Panc1 (cell line): Measurements from ENCODE around the gene OGFRL1. TPM values are rescaled to one million over a fixed set of nuclear protein-coding genes. Genes with fewer than 3 reads are reported as not detected.

Experiments
- ATAC-seq: fragments of 200-7000 bp; cut with Tn5 transposase; 2 replicates; pipeline ENCODE4 v1.9.1; 2020; ENCODE audit warnings: mild to moderate bottlenecking, moderate library complexity
- BruUV-seq: library from RNA; stranded (reverse); fragments of 400-500 nt; replicated peaks from 2 replicates; lab custom pipeline; 2021; lab: Mats Ljungman, UMichigan
- CTCF ChIA-PET: fragments of 300-600 bp; sonication (Branson Sonifier 250); formaldehyde crosslinking; loops from one replicate; lab custom pipeline; 2022; ENCODE audit warnings: antibody characterized with exemption; lab: Charles Lee
- POLR2A ChIA-PET: fragments of 300-600 bp; sonication (Branson Sonifier 250); formaldehyde crosslinking; loops from one replicate; lab custom pipeline; 2022; ENCODE audit warnings: antibody characterized with exemption; lab: Charles Lee
- DNase-seq: peaks from one replicate; pipeline ENCODE4 v3.0.0-alpha.2; 2010; ENCODE audit warnings: low read depth, low spot score
- H3K27ac ChIP-seq: 2 replicates; pipeline ENCODE4 v1.5.1; 2011; ENCODE audit warnings: mild to moderate bottlenecking, low read length, inconsistent platforms
- H3K27me3 ChIP-seq: fragments of 200-500 bp; sonication (Bioruptor generic); 2 replicates; pipeline ENCODE4 v1.6.0; 2014; ENCODE audit warnings: low read length, inconsistent platforms; ENCODE audit not compliant: control insufficient read depth, insufficient read depth
- H3K36me3 ChIP-seq: fragments of 200-500 bp; sonication (Bioruptor generic); 2 replicates; pipeline ENCODE4 v1.5.1; 2014; ENCODE audit warnings: inconsistent platforms, mild to moderate bottlenecking, low read length, moderate library complexity; ENCODE audit not compliant: control insufficient read depth, insufficient read depth
- H3K4me1 ChIP-seq: 2 replicates; pipeline ENCODE4 v1.5.1; 2011; ENCODE audit warnings: inconsistent platforms, mild to moderate bottlenecking, low read length, moderate library complexity; ENCODE audit not compliant: control insufficient read depth, insufficient read depth
- H3K4me3 ChIP-seq, 2 experiments: 2 replicates each; pipeline ENCODE4 v1.5.1; 2011 to 2012; ENCODE audit warnings: low read depth in 2 of 2, low read length in 2 of 2, mild to moderate bottlenecking in 2 of 2, inconsistent platforms in 1 of 2, moderate library complexity in 1 of 2
- H3K9me3 ChIP-seq: fragments of 200-500 bp; sonication (Bioruptor generic); 2 replicates; pipeline ENCODE4 v1.5.1; 2014; ENCODE audit warnings: low read depth, mild to moderate bottlenecking, inconsistent platforms, low read length, moderate library complexity; ENCODE audit not compliant: control insufficient read depth, insufficient read depth
- CTCF ChIP-seq: fragments of 450-650 bp; IDR thresholded peaks from 2 replicates; pipeline ENCODE4 v1.5.1; 2017; ENCODE audit warnings: mild to moderate bottlenecking
- POLR2AphosphoS5 ChIP-seq: IDR thresholded peaks from 2 replicates; pipeline ENCODE4 v1.6.1; 2012; ENCODE audit warnings: mild to moderate bottlenecking, low read depth, low read length, moderate library complexity
- SIN3A ChIP-seq: IDR thresholded peaks from 2 replicates; pipeline ENCODE4 v1.6.1; 2012; ENCODE audit warnings: low read depth, mild to moderate bottlenecking, low read length, moderate library complexity, borderline replicate concordance; ENCODE audit not compliant: insufficient read depth
- TCF7L2 ChIP-seq: IDR thresholded peaks from 2 replicates; pipeline ENCODE4 v1.6.1; 2011; ENCODE audit warnings: mild to moderate bottlenecking, low read depth, low read length, inconsistent platforms
- in situ Hi-C: cut with HindIII; loops from 2 replicates; pipeline ENCODE4 v1.10.0; 2016; ENCODE audit warnings: low sequenced_read_pairs, low pct_unique_long_range_greater_than_20kb
- intact Hi-C: fragments of 100-400 bp; cut with micrococcal nuclease; formaldehyde crosslinking; loops from one replicate; pipeline ENCODE4 v1.10.0; 2022; ENCODE audit not compliant: unreplicated experiment
- total RNA-seq: library from RNA; stranded (reverse); gene quantifications from one replicate; pipeline ENCODE4 v1.2.1, GENCODE V29; 2021; ENCODE audit not compliant: unreplicated experiment
- TF ChIP-seq, protein P1 (sequence below), 2 experiments: IDR thresholded peaks; 2 replicates each; pipeline ENCODE4 v1.6.1; 2011 to 2012; ENCODE audit warnings: low read depth in 2 of 2, control low read depth in 1 of 2, low read length in 1 of 2, mild to moderate bottlenecking in 1 of 2, moderate library complexity in 1 of 2; ENCODE audit not compliant: insufficient read depth in 1 of 2

OGFRL1 gene
- total RNA-seq, 1 experiment from 2014 or later = 17.2 TPM

DNA sequence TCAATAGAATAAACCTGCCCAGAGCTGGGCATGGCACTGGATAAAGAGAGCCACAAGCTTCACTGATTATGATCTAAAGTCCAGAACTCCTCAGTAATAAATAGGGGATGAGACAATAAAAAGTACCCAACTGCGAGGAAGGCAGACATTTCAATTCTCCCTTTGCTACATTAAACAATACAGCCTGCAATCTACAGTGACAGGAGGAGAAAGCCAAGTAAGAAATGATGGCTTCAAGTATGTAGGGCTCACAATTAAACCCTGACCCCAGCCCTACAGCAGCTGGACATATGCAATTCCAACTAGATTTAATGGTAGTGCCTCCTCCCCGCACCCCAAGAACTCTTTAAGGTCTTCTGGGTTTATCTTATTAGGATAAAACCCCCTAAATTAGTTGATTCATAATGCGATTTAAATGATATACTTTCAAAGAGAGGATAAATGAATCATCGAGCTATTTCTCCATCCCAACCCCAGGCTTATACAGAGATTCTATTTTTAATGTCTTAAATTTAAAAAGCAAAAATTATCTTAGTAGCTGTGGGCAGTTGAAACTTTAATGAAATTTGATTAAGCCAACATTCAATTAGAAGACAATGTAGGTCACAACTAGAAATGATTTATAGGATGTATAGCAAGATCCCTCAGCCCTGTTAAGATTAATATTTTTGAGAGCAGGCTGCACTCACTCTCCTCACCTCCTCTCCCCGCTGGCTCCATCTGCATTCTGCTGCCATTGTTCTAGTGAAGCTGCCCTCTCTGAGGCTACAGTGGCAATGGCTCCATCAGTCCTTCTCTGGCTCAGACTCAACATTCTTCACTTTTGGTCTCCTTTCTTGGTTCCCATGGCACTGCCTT, 57.1 kb downstream of the OGFRL1 start:
- H3K27ac ChIP-seq = no peak overlapping the region
- ATAC-seq (no peak), DNase-seq (no peak)
- ChIA-PET POLR2A (no interaction called here), CTCF (no interaction called here)
- intact Hi-C loops = loop anchor here (10.0 kb wide), 1 partner anchor 331 kb away; no protein-coding TSS in a partner anchor
- no peak overlapping the region for H3K4me3 ChIP-seq
- H3K4me1 ChIP-seq = no peaks in the 10 kb centered on the region
- no TSS peak for BruUV-seq
- no peak for TF ChIP-seq TCF7L2
- TF ChIP-seq SIN3A = no peak
- H3K9me3 ChIP-seq = no peaks in the 10 kb centered on the region
- no peaks in the 10 kb centered on the region for H3K36me3 ChIP-seq
- no peaks in the 10 kb centered on the region for H3K27me3 ChIP-seq
- in situ Hi-C loops = no loop called here

DNA sequence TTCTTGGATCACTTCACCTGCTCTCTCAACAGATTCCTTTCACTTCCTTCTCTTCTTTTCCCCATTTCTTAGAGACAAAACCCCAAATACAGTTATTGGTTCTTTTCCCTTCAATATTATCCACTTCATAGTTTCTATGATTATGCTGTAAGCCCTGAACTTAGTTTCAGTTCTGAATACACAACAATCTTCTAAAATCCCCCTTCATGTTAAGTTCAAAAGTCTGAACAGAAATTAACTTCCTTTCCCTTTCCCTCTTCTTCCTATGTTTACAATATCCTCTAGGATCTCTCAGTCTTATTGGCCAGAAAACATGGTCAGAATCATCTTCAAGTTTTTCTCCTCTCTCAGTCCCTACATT, 57.7 kb downstream of the OGFRL1 start:
- no peaks in the 10 kb centered on the region for H3K36me3 ChIP-seq
- BruUV-seq = no TSS peak
- ChIA-PET POLR2A (no interaction called here), CTCF (no interaction called here)
- in situ Hi-C loops (no loop called here), intact Hi-C loops (loop anchor here (10.0 kb wide), 1 partner anchor 332 kb away; no protein-coding TSS in a partner anchor)
- H3K4me1 ChIP-seq = no peaks in the 10 kb centered on the region
- no peaks in the 10 kb centered on the region for H3K9me3 ChIP-seq
- H3K27ac ChIP-seq = no peak overlapping the region
- no peak for ATAC-seq
- TF ChIP-seq POLR2AphosphoS5 = no peak
- TF ChIP-seq TCF7L2 = no peak
- TF ChIP-seq, protein P1, sequence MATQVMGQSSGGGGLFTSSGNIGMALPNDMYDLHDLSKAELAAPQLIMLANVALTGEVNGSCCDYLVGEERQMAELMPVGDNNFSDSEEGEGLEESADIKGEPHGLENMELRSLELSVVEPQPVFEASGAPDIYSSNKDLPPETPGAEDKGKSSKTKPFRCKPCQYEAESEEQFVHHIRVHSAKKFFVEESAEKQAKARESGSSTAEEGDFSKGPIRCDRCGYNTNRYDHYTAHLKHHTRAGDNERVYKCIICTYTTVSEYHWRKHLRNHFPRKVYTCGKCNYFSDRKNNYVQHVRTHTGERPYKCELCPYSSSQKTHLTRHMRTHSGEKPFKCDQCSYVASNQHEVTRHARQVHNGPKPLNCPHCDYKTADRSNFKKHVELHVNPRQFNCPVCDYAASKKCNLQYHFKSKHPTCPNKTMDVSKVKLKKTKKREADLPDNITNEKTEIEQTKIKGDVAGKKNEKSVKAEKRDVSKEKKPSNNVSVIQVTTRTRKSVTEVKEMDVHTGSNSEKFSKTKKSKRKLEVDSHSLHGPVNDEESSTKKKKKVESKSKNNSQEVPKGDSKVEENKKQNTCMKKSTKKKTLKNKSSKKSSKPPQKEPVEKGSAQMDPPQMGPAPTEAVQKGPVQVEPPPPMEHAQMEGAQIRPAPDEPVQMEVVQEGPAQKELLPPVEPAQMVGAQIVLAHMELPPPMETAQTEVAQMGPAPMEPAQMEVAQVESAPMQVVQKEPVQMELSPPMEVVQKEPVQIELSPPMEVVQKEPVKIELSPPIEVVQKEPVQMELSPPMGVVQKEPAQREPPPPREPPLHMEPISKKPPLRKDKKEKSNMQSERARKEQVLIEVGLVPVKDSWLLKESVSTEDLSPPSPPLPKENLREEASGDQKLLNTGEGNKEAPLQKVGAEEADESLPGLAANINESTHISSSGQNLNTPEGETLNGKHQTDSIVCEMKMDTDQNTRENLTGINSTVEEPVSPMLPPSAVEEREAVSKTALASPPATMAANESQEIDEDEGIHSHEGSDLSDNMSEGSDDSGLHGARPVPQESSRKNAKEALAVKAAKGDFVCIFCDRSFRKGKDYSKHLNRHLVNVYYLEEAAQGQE (IDR thresholded peaks at IDR 0.05; ENCODE audit: insufficient read depth in 1 of 2, low read depth in 2 of 2, low read length in 1 of 2) = no peak
- TF ChIP-seq CTCF = no peak
- TF ChIP-seq SIN3A = no peak
- no peak for DNase-seq
- H3K4me3 ChIP-seq = no peak overlapping the region
- no peaks in the 10 kb centered on the region for H3K27me3 ChIP-seq

DNA sequence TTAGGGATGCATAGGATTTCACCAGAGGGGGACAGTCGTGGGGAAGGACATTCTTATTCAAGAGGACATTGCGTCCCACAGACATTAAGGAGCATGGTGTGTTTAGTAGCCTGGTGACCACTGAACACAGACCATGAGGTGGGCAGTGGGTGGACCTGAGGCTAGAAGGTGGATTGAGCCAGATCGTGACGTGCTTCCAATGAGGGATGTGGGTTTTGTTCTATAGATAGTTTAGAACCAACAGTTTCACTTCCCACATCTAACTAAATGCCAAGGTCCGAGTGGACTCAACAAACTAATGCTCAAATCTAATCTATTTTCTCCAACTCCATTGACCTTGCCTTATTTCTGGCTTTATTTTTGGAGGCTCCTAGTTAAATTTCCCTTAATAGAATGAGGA, 58.5 kb downstream of the OGFRL1 start:
- TF ChIP-seq SIN3A (no peak), TCF7L2 (no peak), CTCF (no peak), POLR2AphosphoS5 (no peak)
- TF ChIP-seq, protein P1 (IDR thresholded peaks at IDR 0.05; ENCODE audit: insufficient read depth in 1 of 2, low read depth in 2 of 2, low read length in 1 of 2) = no peak
- Histone ChIP-seq H3K36me3 (no peaks in the 10 kb centered on the region), H3K4me3 (no peak overlapping the region), H3K9me3 (no peaks in the 10 kb centered on the region), H3K27ac (no peak overlapping the region), H3K27me3 (no peaks in the 10 kb centered on the region), H3K4me1 (no peaks in the 10 kb centered on the region)
- CTCF ChIA-PET = no interaction called here
- no peak for ATAC-seq
- no TSS peak for BruUV-seq
- no peak for DNase-seq
- POLR2A ChIA-PET = no interaction called here
- intact Hi-C loops (loop anchor here (10.0 kb wide), 1 partner anchor 332 kb away; no protein-coding TSS in a partner anchor), in situ Hi-C loops (no loop called here)
